ENCODE measurements around the gene RNF14. TPM values are rescaled to one million over a fixed set of nuclear protein-coding genes. Genes with fewer than 3 reads are reported as not detected.

The RNF14 gene
- 58.7 to 74.1 TPM (median 71.3 TPM) in 5 replicates for total RNA-seq (2022; extraction: Qiagen RNA extraction)

GRCh38 chr5:141968914-141969608 lies at the start of gene RNF14:
RNF14 (plus strand) TSS chr5:141969105; CDS start chr5:141973589, 4,484 bp downstream.

GRCh38 chr5:141923448-141924313 lies 45.2 kb upstream of the RNF14 start, which contains the start of gene DELE1:
DELE1 (plus strand) TSS chr5:141923871; CDS start chr5:141923942, 71 bp downstream.

GRCh38 chr5:141958113-141958512 lies 10.8 kb upstream of the RNF14 start, which contains the start of gene PCDH12:
PCDH12 (minus strand) TSS chr5:141958202; CDS start chr5:141957851, 351 bp downstream.

GRCh38 chr5:142012792-142013388 lies 44.0 kb downstream of the RNF14 start, which contains the start of gene GNPDA1:
GNPDA1 (minus strand) TSS chr5:142013027; CDS start chr5:142012035, 992 bp downstream.

Other genes with a start within 250 kb of the RNF14 start
- gene PCDH1, start 90.7 kb upstream of the RNF14 start, total RNA-seq (2022; extraction: Qiagen RNA extraction): 2.1 to 4.1 TPM (median 3.4 TPM) in 5 replicates
- 37.5 to 54.1 TPM (median 53.3 TPM) in 5 replicates for gene DELE1, start 45.2 kb upstream of the RNF14 start, total RNA-seq (2022; extraction: Qiagen RNA extraction)
- gene PCDH12, start 10.9 kb upstream of the RNF14 start, total RNA-seq (2022; extraction: Qiagen RNA extraction): 0.01 to 0.06 TPM (median 0.02 TPM) in 3 of 5 replicates, not detected in the others
- gene GNPDA1, start 43.9 kb downstream of the RNF14 start, total RNA-seq (2022; extraction: Qiagen RNA extraction): 56.7 to 66.3 TPM (median 61.3 TPM) in 5 replicates
- gene NDFIP1, start 139.7 kb downstream of the RNF14 start, total RNA-seq (2022; extraction: Qiagen RNA extraction): 45.5 to 54.1 TPM (median 50.1 TPM) in 5 replicates